ENCODE results near the gene JPH4.

JPH4 gene

GRCh38 chr14:23522643-23523198 is 55.9 kb downstream of the JPH4 start:
- DNase-seq, result no peak

- no peak for DNase-seq
Observed at GRCh38 chr14:23521785-23522640, 56.6 kb downstream of the JPH4 start.

GRCh38 chr14:23520899-23521533 is 57.6 kb downstream of the JPH4 start:
- no peak for DNase-seq

- no peak for DNase-seq
Observed at GRCh38 chr14:23518709-23519108, 59.9 kb downstream of the JPH4 start.

Measured in stimulated activated CD8-positive, alpha-beta memory T cell treated with anti-CD3 and anti-CD28 coated beads, Interleukin-4, amount 100 ng/mL, for 48 hours (primary cell).